HepG2 (cell line): ENCODE data around the gene STARD5. TPM values are rescaled to one million over a fixed set of nuclear protein-coding genes. Genes with fewer than 3 reads are reported as not detected.

ENCODE experiments used
- ATAC-seq: fragments of 200-7000 bp; cut with Tn5 transposase; 3 replicates; pipeline ENCODE4 v1.9.1; 2020; ENCODE audit warnings: mild to moderate bottlenecking, moderate library complexity
- BruUV-seq: library from RNA; stranded (reverse); fragments of 400-500 nt; replicated peaks from 2 replicates; lab custom pipeline; 2021; lab: Mats Ljungman, UMichigan
- CTCF ChIA-PET: fragments of 300-600 bp; formaldehyde crosslinking; extraction: SDS; loops from one replicate; lab custom pipeline; 2021; ENCODE audit warnings: low total read pairs, inconsistent platforms, low intra/inter-chr PET ratio; lab: Yijun Ruan, JAX
- POLR2A ChIA-PET: fragments of 350-600 bp; sonication (Branson Sonifier 250); formaldehyde crosslinking; loops from one replicate; lab custom pipeline; 2020; ENCODE audit warnings: antibody characterized with exemption, inconsistent platforms; lab: Yijun Ruan, JAX
- DNase-seq: peaks from one replicate; pipeline ENCODE4 v3.0.0-alpha.2; 2015; ENCODE audit warnings: low spot score
- FAIRE-seq: peaks from 3 replicates; lab custom pipeline; 2011; peaks lifted over from hg19 to GRCh38; lab: Jason Lieb, UNC
- H2AFZ ChIP-seq: one replicate; pipeline ENCODE4 v1.6.1; 2011; ENCODE audit warnings: low read length, inconsistent platforms
- H3K27ac ChIP-seq: fragments of 300-600 bp; 3 replicates; pipeline ENCODE4 v1.8.0; 2011; ENCODE audit warnings: mixed run types, mild to moderate bottlenecking, mixed read lengths, low read length, inconsistent platforms; ENCODE audit not compliant: insufficient read depth; ENCODE audit errors: extremely low read length
- H3K27me3 ChIP-seq, 2 experiments: fragments of 200-600 bp in 1 of 2; 2 replicates in 1 of 2; 3 replicates in 1 of 2; pipeline versions ENCODE4 v1.6.0 to v1.8.0; 2011; ENCODE audit warnings: low read length in 2 of 2, mild to moderate bottlenecking in 2 of 2, moderate library complexity in 2 of 2, inconsistent platforms in 1 of 2; ENCODE audit not compliant: insufficient read depth in 2 of 2, control insufficient read depth in 1 of 2
- H3K36me3 ChIP-seq, 2 experiments: fragments of 200-600 bp in 1 of 2; replicated peaks in 1 of 2; 2 replicates in 1 of 2; 3 replicates in 1 of 2; pipeline versions ENCODE4 v1.5.1 to v1.8.0; 2011; ENCODE audit warnings: low read length in 2 of 2, inconsistent platforms in 1 of 2; ENCODE audit not compliant: insufficient read depth in 2 of 2, control insufficient read depth in 1 of 2
- H3K4me1 ChIP-seq: 2 replicates; pipeline ENCODE4 v1.5.1; 2012; ENCODE audit warnings: low read length, inconsistent platforms; ENCODE audit not compliant: insufficient read depth
- H3K4me2 ChIP-seq: 2 replicates; pipeline ENCODE4 v1.6.0; 2011; ENCODE audit warnings: low read depth, low read length, inconsistent platforms
- H3K4me3 ChIP-seq, 3 experiments: fragments of 200-600 bp in 1 of 3; sonication (generic), shearing (Covaris generic) in 1 of 3; replicated peaks in 1 of 3; 2 replicates each; pipeline ENCODE4 v1.5.1; 2011 to 2016; ENCODE audit warnings: low read length in 3 of 3, inconsistent platforms in 2 of 3, low read depth in 2 of 3, mild to moderate bottlenecking in 2 of 3, control low read depth in 1 of 3, mixed read lengths in 1 of 3; ENCODE audit not compliant: insufficient read depth in 1 of 3
- H3K79me2 ChIP-seq: one replicate; pipeline ENCODE4 v1.6.1; 2011; ENCODE audit warnings: low read length, inconsistent platforms; ENCODE audit not compliant: insufficient read depth
- H3K9ac ChIP-seq: 2 replicates; pipeline ENCODE4 v1.6.0; 2011; ENCODE audit warnings: mild to moderate bottlenecking, low read depth, low read length, inconsistent platforms; ENCODE audit not compliant: insufficient read depth
- H3K9me3 ChIP-seq: 2 replicates; pipeline ENCODE4 v1.5.1; 2012; ENCODE audit warnings: mild to moderate bottlenecking, low read length
- H4K20me1 ChIP-seq: 2 replicates; pipeline ENCODE4 v1.6.0; 2011; ENCODE audit warnings: inconsistent platforms, mild to moderate bottlenecking, low read length, moderate library complexity; ENCODE audit not compliant: insufficient read depth
- DNMT1 ChIP-seq: sonication (generic); formaldehyde crosslinking; IDR thresholded peaks from 2 replicates; pipeline ENCODE4 v1.5.1; 2020; ENCODE audit warnings: mild to moderate bottlenecking, missing genetic modification reagents
- GPBP1L1 ChIP-seq: sonication (generic); formaldehyde crosslinking; IDR thresholded peaks from 2 replicates; pipeline ENCODE4 v1.5.0; 2020; ENCODE audit warnings: mild to moderate bottlenecking, missing genetic modification reagents
- IKZF5 ChIP-seq: IDR thresholded peaks from 2 replicates; pipeline ENCODE4 v1.6.1; 2018; ENCODE audit warnings: missing genetic modification reagents, mild to moderate bottlenecking, missing compliant biosample characterization
- MYNN ChIP-seq: sonication (generic); formaldehyde crosslinking; IDR thresholded peaks from 2 replicates; pipeline ENCODE4 v1.4.0; 2020; ENCODE audit warnings: mild to moderate bottlenecking, low read depth, missing genetic modification reagents
- NFIB ChIP-seq: sonication (generic); formaldehyde crosslinking; IDR thresholded peaks from 2 replicates; pipeline ENCODE4 v1.9.0; 2021; ENCODE audit warnings: missing genetic modification reagents, mild to moderate bottlenecking, borderline replicate concordance
- TCF7 ChIP-seq: sonication (generic); IDR thresholded peaks from 2 replicates; pipeline ENCODE4 v1.6.1; 2016; ENCODE audit warnings: antibody characterized with exemption, low read depth
- ZNF101 ChIP-seq: sonication (generic); formaldehyde crosslinking; IDR thresholded peaks from 2 replicates; pipeline ENCODE4 v1.4.0; 2020; ENCODE audit warnings: mild to moderate bottlenecking, low read depth, missing genetic modification reagents, borderline replicate concordance
- ZNF773 ChIP-seq: sonication (generic); formaldehyde crosslinking; IDR thresholded peaks from 2 replicates; pipeline ENCODE4 v1.4.0; 2020; ENCODE audit warnings: missing genetic modification reagents, borderline replicate concordance
- ZNF83 ChIP-seq: sonication (generic); formaldehyde crosslinking; IDR thresholded peaks from 2 replicates; pipeline ENCODE4 v1.4.0; 2020; ENCODE audit warnings: missing genetic modification reagents, mild to moderate bottlenecking, borderline replicate concordance
- WGBS: methylation state at CpG from one replicate; pipeline ENCODE4 v1.1.6; 2017; ENCODE audit warnings: low lambda C conversion rate; 5-methylcytosine and 5-hydroxymethylcytosine counted together
- in situ Hi-C: cut with HindIII; loops from 2 replicates; pipeline ENCODE4 v1.10.0; 2017; ENCODE audit warnings: low pct_unique_long_range_greater_than_20kb; ENCODE audit not compliant: extremely low pct_ligation_motif_present
- intact Hi-C: fragments of 100-400 bp; cut with micrococcal nuclease; formaldehyde crosslinking; loops from one replicate; pipeline ENCODE4 v1.10.0; 2022; ENCODE audit not compliant: unreplicated experiment
- polyA plus RNA-seq, 8 experiments: library from polyadenylated mRNA; depleted of rRNA in 3 of 8; stranded (reverse) in 7 of 8; unstranded in 1 of 8; fragments of >200 nt; fragmentation: Illumina TruSeq in 4 of 8; extraction: Trizol in 4 of 8; gene quantifications; 2 replicates each; pipeline versions ENCODE4 v1.2.1 to v1.2.3, GENCODE V29; 2011 to 2016; ENCODE audit warnings: low read depth in 4 of 8, missing spikeins in 1 of 8, mixed read lengths in 1 of 8; ENCODE audit not compliant: insufficient read depth in 1 of 8
- total RNA-seq, 5 experiments: library from RNA; depleted of rRNA; stranded (reverse); fragments of >200 nt; fragmentation: Illumina TruSeq; extraction: Trizol; gene quantifications; 2 replicates each; pipeline ENCODE4 v1.2.3, GENCODE V29; 2016; ENCODE audit warnings: low read depth in 1 of 5
- TF ChIP-seq, protein P1 (sequence below): sonication (generic); IDR thresholded peaks from 2 replicates; pipeline ENCODE4 v1.6.1; 2016; ENCODE audit warnings: low read depth, borderline replicate concordance
- TF ChIP-seq, protein P2 (sequence below): sonication (generic); formaldehyde crosslinking; IDR thresholded peaks from 2 replicates; pipeline ENCODE4 v1.4.0; 2020; ENCODE audit warnings: missing genetic modification reagents, borderline replicate concordance
- TF ChIP-seq, protein P3 (sequence below): sonication (generic); formaldehyde crosslinking; IDR thresholded peaks from 2 replicates; pipeline ENCODE4 v1.5.0; 2020; ENCODE audit warnings: mild to moderate bottlenecking, missing genetic modification reagents

Gene STARD5
- total and polyA plus RNA-seq, 2 of the 13 experiments (the other 11 are each of a cell fraction or from before 2014, with no cell fraction given): 3.1 to 3.5 TPM

- Histone ChIP-seq H3K79me2 (no peaks in the 10 kb centered on the region), H3K36me3 (no peaks in the 10 kb centered on the region), H3K9me3 (no peaks in the 10 kb centered on the region), H3K9ac (no peak overlapping the region), H3K4me2 (no peak overlapping the region), H4K20me1 (no peaks in the 10 kb centered on the region; the same call in 1 of the 2 replicates), H3K27me3 (peaks cover 1 to 16% of the 10 kb centered on the region in 2 experiments; a peak in 2 of 5 replicates), H2AFZ (no peak overlapping the region), H3K27ac (no peak overlapping the region), H3K4me3 (no peak overlapping the region), H3K4me1 (no peaks in the 10 kb centered on the region)
- ChIA-PET CTCF (no interaction called here), POLR2A (no interaction called here)
- 56% methylated on average over 3 of the region's 3 CpGs for WGBS
- ATAC-seq (no peak), FAIRE-seq (no peak), DNase-seq (no peak)
- intact Hi-C loops: no loop called here
- no TSS peak for BruUV-seq
- in situ Hi-C loops: no loop called here
- TF ChIP-seq, protein P1, sequence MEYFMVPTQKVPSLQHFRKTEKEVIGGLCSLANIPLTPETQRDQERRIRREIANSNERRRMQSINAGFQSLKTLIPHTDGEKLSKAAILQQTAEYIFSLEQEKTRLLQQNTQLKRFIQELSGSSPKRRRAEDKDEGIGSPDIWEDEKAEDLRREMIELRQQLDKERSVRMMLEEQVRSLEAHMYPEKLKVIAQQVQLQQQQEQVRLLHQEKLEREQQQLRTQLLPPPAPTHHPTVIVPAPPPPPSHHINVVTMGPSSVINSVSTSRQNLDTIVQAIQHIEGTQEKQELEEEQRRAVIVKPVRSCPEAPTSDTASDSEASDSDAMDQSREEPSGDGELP: no peak
- TF ChIP-seq ZNF101: no peak
- TF ChIP-seq GPBP1L1 (CRISPR knock-in tag): no peak
- TF ChIP-seq, protein P2, sequence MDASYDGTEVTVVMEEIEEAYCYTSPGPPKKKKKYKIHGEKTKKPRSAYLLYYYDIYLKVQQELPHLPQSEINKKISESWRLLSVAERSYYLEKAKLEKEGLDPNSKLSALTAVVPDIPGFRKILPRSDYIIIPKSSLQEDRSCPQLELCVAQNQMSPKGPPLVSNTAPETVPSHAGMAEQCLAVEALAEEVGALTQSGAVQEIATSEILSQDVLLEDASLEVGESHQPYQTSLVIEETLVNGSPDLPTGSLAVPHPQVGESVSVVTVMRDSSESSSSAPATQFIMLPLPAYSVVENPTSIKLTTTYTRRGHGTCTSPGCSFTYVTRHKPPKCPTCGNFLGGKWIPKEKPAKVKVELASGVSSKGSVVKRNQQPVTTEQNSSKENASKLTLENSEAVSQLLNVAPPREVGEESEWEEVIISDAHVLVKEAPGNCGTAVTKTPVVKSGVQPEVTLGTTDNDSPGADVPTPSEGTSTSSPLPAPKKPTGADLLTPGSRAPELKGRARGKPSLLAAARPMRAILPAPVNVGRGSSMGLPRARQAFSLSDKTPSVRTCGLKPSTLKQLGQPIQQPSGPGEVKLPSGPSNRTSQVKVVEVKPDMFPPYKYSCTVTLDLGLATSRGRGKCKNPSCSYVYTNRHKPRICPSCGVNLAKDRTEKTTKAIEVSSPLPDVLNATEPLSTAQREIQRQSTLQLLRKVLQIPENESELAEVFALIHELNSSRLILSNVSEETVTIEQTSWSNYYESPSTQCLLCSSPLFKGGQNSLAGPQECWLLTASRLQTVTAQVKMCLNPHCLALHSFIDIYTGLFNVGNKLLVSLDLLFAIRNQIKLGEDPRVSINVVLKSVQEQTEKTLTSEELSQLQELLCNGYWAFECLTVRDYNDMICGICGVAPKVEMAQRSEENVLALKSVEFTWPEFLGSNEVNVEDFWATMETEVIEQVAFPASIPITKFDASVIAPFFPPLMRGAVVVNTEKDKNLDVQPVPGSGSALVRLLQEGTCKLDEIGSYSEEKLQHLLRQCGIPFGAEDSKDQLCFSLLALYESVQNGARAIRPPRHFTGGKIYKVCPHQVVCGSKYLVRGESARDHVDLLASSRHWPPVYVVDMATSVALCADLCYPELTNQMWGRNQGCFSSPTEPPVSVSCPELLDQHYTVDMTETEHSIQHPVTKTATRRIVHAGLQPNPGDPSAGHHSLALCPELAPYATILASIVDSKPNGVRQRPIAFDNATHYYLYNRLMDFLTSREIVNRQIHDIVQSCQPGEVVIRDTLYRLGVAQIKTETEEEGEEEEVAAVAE (CRISPR knock-in tag): no peak
- no peak for TF ChIP-seq MYNN (CRISPR knock-in tag)
- TF ChIP-seq, protein P3, sequence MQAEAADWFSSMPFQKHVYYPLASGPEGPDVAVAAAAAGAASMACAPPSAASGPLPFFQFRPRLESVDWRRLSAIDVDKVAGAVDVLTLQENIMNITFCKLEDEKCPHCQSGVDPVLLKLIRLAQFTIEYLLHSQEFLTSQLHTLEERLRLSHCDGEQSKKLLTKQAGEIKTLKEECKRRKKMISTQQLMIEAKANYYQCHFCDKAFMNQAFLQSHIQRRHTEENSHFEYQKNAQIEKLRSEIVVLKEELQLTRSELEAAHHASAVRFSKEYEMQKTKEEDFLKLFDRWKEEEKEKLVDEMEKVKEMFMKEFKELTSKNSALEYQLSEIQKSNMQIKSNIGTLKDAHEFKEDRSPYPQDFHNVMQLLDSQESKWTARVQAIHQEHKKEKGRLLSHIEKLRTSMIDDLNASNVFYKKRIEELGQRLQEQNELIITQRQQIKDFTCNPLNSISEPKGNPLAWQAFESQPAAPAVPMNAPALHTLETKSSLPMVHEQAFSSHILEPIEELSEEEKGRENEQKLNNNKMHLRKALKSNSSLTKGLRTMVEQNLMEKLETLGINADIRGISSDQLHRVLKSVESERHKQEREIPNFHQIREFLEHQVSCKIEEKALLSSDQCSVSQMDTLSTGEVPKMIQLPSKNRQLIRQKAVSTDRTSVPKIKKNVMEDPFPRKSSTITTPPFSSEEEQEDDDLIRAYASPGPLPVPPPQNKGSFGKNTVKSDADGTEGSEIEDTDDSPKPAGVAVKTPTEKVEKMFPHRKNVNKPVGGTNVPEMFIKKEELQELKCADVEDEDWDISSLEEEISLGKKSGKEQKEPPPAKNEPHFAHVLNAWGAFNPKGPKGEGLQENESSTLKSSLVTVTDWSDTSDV (CRISPR knock-in tag): no peak
- no peak for TF ChIP-seq DNMT1 (CRISPR knock-in tag)
- TF ChIP-seq IKZF5 (CRISPR knock-in tag): no peak
- TF ChIP-seq ZNF83 (CRISPR knock-in tag): no peak
- TF ChIP-seq ZNF773 (CRISPR knock-in tag): no peak
- no peak for TF ChIP-seq NFIB (CRISPR knock-in tag)
- TF ChIP-seq TCF7: no peak
These were observed 35.9 kb downstream of the STARD5 start for GRCh38 chr15:81288040-81288439.
